GM23338 (cell line): ENCODE results near the gene CNDP1. TPM values are rescaled to one million over a fixed set of nuclear protein-coding genes. Genes with fewer than 3 reads are reported as not detected.

Source experiments
- ATAC-seq: fragments of 200-7000 bp; cut with Tn5 transposase; 3 replicates; pipeline ENCODE4 v1.9.1; 2020
- DNase-seq: peaks from one replicate; pipeline ENCODE4 v3.0.0-alpha.2; 2015; ENCODE audit warnings: low spot score
- H2AFZ ChIP-seq: fragments of 200-600 bp; sonication (generic); 2 replicates; pipeline ENCODE4 v1.8.0; 2016; ENCODE audit warnings: antibody characterized with exemption, mild to moderate bottlenecking, moderate library complexity
- H3F3A ChIP-seq: fragments of 200-600 bp; sonication (generic); replicated peaks from 2 replicates; pipeline ENCODE4 v1.8.0; 2017; ENCODE audit warnings: antibody characterized with exemption, mixed run types, low read depth
- H3K27ac ChIP-seq: fragments of 200-600 bp; sonication (generic); 2 replicates; pipeline ENCODE4 v1.6.1; 2016; ENCODE audit warnings: low read depth
- H3K27me3 ChIP-seq: fragments of 200-600 bp; sonication (generic); 2 replicates; pipeline ENCODE4 v1.8.0; 2016; ENCODE audit warnings: mild to moderate bottlenecking, mixed run types, moderate library complexity; ENCODE audit not compliant: insufficient read depth
- H3K36me3 ChIP-seq: fragments of 200-600 bp; sonication (generic); 2 replicates; pipeline ENCODE4 v1.8.0; 2016; ENCODE audit warnings: mild to moderate bottlenecking; ENCODE audit not compliant: insufficient read depth
- H3K4me1 ChIP-seq: fragments of 200-600 bp; sonication (generic); 2 replicates; pipeline ENCODE4 v1.8.0; 2016; ENCODE audit warnings: mild to moderate bottlenecking, moderate library complexity; ENCODE audit not compliant: insufficient read depth
- H3K4me2 ChIP-seq: fragments of 200-600 bp; sonication (generic); 2 replicates; pipeline ENCODE4 v1.7.1; 2017; ENCODE audit warnings: mixed run types
- H3K4me3 ChIP-seq: fragments of 200-600 bp; sonication (generic); 2 replicates; pipeline ENCODE4 v1.6.1; 2016; ENCODE audit warnings: mixed run types
- H3K79me2 ChIP-seq: fragments of 200-600 bp; sonication (generic); replicated peaks from 2 replicates; pipeline ENCODE4 v1.8.0; 2017; ENCODE audit warnings: mild to moderate bottlenecking; ENCODE audit not compliant: insufficient read depth
- H3K9me2 ChIP-seq: fragments of 200-600 bp; sonication (generic); 2 replicates; pipeline ENCODE4 v1.8.0; 2017; ENCODE audit not compliant: insufficient read depth
- H4K20me1 ChIP-seq: fragments of 200-600 bp; sonication (generic); replicated peaks from 2 replicates; pipeline ENCODE4 v1.8.0; 2017; ENCODE audit warnings: mild to moderate bottlenecking; ENCODE audit not compliant: insufficient read depth
- H3K27ac Mint-ChIP-seq: 2 replicates; pipeline ENCODE4 v1.8.0; 2020; ENCODE audit warnings: inconsistent platforms, mild to moderate bottlenecking, moderate library complexity, mixed read lengths
- H3K27me3 Mint-ChIP-seq: 3 replicates; pipeline ENCODE4 v1.8.0; 2022; ENCODE audit warnings: low read depth, mild to moderate bottlenecking, moderate library complexity, mixed read lengths, inconsistent platforms; ENCODE audit not compliant: insufficient read depth, poor library complexity
- H3K36me3 Mint-ChIP-seq: 3 replicates; pipeline ENCODE4 v1.8.0; 2021; ENCODE audit warnings: low read depth, mild to moderate bottlenecking, inconsistent platforms, moderate library complexity, mixed read lengths
- H3K4me1 Mint-ChIP-seq: 3 replicates; pipeline ENCODE4 v1.8.0; 2020; ENCODE audit warnings: mild to moderate bottlenecking, inconsistent platforms, mixed read lengths
- H3K4me3 Mint-ChIP-seq: 3 replicates; pipeline ENCODE4 v1.8.0; 2021; ENCODE audit warnings: moderate library complexity, mild to moderate bottlenecking, inconsistent platforms, mixed read lengths
- H3K9me3 Mint-ChIP-seq: 3 replicates; pipeline ENCODE4 v1.8.0; 2020; ENCODE audit warnings: moderate library complexity, mild to moderate bottlenecking, inconsistent platforms, mixed read lengths
- CREB1 ChIP-seq: fragments of 250-450 bp; sonication (Bioruptor Pico); IDR thresholded peaks from 2 replicates; pipeline ENCODE4 v1.5.0; 2020; ENCODE audit warnings: low read depth, mild to moderate bottlenecking, moderate library complexity
- EZH2 ChIP-seq: fragments of 200-600 bp; sonication (generic); IDR thresholded peaks from one replicate; pipeline ENCODE4 v1.8.0; 2017; ENCODE audit warnings: antibody characterized with exemption, mild to moderate bottlenecking, low read depth; ENCODE audit not compliant: unreplicated experiment
- EZH2phosphoT487 ChIP-seq: fragments of 200-600 bp; sonication (generic); IDR thresholded peaks from one replicate; pipeline ENCODE4 v1.8.1; 2018; ENCODE audit warnings: antibody characterized with exemption; ENCODE audit not compliant: unreplicated experiment
- JUNB ChIP-seq: IDR thresholded peaks from one replicate; pipeline ENCODE4 v1.6.1; 2016; ENCODE audit warnings: antibody characterized with exemption; ENCODE audit not compliant: unreplicated experiment
- NANOG ChIP-seq: IDR thresholded peaks from 2 replicates; pipeline ENCODE4 v1.6.1; 2016; ENCODE audit warnings: antibody characterized with exemption, borderline replicate concordance
- POLR2AphosphoS5 ChIP-seq: IDR thresholded peaks from 2 replicates; pipeline ENCODE4 v1.6.1; 2016; ENCODE audit warnings: antibody characterized with exemption, low read depth
- STAT1 ChIP-seq: IDR thresholded peaks from one replicate; pipeline ENCODE4 v1.6.1; 2016; ENCODE audit warnings: antibody characterized with exemption; ENCODE audit not compliant: unreplicated experiment
- ZNF114 ChIP-seq: fragments of 250-450 bp; sonication (Bioruptor Pico); IDR thresholded peaks from 2 replicates; pipeline ENCODE4 v1.5.0; 2020; ENCODE audit warnings: mild to moderate bottlenecking, moderate library complexity
- ZNF331 ChIP-seq: fragments of 250-450 bp; sonication (Bioruptor Pico); IDR thresholded peaks from 2 replicates; pipeline ENCODE4 v1.5.0; 2020; ENCODE audit warnings: low read depth, mild to moderate bottlenecking, moderate library complexity
- polyA plus RNA-seq: library from polyadenylated mRNA; unstranded; fragments of >200 nt; fragmentation: Nextera tagmentation; extraction: Ambion mirVana; gene quantifications from 2 replicates; pipeline ENCODE4 v1.2.1, GENCODE V29; 2016
- total RNA-seq: library from RNA; depleted of rRNA; stranded (reverse); fragments of >200 nt; shearing (Covaris generic); gene quantifications from 2 replicates; pipeline ENCODE4 v1.2.3, GENCODE V29; 2014
- TF ChIP-seq, protein P1 (sequence below): IDR thresholded peaks from one replicate; pipeline ENCODE4 v1.6.1; 2018; ENCODE audit warnings: antibody characterized with exemption; ENCODE audit not compliant: unreplicated experiment
- TF ChIP-seq, protein P2 (sequence below), 2 experiments: fragments of 200-600 bp in 1 of 2; sonication (generic) in 1 of 2; conservative IDR thresholded peaks; 2 replicates each; pipeline versions ENCODE4 v1.5.1 to v1.6.1; 2016 to 2017; ENCODE audit warnings: antibody characterized with exemption in 2 of 2, low read depth in 2 of 2, mild to moderate bottlenecking in 2 of 2, moderate library complexity in 1 of 2
- TF ChIP-seq, protein P3 (sequence below): IDR thresholded peaks from 2 replicates; pipeline ENCODE4 v1.6.1; 2016; ENCODE audit warnings: antibody characterized with exemption
- TF ChIP-seq, protein P4 (sequence below): fragments of 250-450 bp; sonication (Bioruptor Pico); IDR thresholded peaks from 2 replicates; pipeline ENCODE4 v1.5.0; 2020; ENCODE audit warnings: mild to moderate bottlenecking, moderate library complexity

CNDP1 gene
- total and polyA plus RNA-seq, 2 experiments from 2014 or later: 0.03 to 0.11 TPM

DNA sequence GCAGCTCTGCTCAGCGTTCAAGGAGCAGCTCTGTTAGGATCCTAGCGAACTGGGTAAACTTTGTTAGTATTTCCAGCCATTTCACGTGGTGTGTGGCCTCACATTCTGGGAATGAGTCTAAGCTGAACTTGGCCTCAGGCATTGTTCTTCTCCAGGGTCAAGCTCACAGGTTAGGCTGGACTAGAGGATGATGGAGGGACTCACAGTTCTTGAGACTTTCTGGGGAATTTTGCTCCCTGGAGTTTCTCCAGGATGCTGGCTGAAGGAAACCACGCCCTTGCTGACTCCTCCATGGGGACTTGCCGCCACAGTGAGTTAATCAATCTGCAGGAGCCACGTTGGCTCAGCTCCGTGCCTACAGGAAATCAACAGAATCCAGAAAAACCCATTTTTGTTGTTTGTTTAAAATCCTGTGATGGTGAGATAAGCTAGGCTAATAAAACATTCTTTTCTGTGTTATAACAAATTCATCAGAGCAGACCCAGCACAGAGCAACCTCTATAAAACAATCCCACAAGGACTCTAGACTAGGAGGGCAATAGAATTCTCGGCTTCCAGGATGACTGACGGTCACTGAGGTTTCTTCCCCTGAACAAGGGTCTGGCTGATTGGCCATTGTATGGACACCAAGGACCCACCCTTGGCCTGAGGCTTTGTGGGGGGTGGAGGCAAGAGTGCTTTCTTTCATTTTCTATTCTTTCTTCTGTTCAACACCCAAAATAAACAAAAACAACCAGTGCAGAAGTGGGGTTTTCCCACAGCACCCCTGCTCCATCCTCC, 12.6 kb downstream of the CNDP1 start (continued):
- TF ChIP-seq, protein P1, sequence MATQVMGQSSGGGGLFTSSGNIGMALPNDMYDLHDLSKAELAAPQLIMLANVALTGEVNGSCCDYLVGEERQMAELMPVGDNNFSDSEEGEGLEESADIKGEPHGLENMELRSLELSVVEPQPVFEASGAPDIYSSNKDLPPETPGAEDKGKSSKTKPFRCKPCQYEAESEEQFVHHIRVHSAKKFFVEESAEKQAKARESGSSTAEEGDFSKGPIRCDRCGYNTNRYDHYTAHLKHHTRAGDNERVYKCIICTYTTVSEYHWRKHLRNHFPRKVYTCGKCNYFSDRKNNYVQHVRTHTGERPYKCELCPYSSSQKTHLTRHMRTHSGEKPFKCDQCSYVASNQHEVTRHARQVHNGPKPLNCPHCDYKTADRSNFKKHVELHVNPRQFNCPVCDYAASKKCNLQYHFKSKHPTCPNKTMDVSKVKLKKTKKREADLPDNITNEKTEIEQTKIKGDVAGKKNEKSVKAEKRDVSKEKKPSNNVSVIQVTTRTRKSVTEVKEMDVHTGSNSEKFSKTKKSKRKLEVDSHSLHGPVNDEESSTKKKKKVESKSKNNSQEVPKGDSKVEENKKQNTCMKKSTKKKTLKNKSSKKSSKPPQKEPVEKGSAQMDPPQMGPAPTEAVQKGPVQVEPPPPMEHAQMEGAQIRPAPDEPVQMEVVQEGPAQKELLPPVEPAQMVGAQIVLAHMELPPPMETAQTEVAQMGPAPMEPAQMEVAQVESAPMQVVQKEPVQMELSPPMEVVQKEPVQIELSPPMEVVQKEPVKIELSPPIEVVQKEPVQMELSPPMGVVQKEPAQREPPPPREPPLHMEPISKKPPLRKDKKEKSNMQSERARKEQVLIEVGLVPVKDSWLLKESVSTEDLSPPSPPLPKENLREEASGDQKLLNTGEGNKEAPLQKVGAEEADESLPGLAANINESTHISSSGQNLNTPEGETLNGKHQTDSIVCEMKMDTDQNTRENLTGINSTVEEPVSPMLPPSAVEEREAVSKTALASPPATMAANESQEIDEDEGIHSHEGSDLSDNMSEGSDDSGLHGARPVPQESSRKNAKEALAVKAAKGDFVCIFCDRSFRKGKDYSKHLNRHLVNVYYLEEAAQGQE: no peak
- TF ChIP-seq, protein P2, sequence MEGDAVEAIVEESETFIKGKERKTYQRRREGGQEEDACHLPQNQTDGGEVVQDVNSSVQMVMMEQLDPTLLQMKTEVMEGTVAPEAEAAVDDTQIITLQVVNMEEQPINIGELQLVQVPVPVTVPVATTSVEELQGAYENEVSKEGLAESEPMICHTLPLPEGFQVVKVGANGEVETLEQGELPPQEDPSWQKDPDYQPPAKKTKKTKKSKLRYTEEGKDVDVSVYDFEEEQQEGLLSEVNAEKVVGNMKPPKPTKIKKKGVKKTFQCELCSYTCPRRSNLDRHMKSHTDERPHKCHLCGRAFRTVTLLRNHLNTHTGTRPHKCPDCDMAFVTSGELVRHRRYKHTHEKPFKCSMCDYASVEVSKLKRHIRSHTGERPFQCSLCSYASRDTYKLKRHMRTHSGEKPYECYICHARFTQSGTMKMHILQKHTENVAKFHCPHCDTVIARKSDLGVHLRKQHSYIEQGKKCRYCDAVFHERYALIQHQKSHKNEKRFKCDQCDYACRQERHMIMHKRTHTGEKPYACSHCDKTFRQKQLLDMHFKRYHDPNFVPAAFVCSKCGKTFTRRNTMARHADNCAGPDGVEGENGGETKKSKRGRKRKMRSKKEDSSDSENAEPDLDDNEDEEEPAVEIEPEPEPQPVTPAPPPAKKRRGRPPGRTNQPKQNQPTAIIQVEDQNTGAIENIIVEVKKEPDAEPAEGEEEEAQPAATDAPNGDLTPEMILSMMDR (conservative IDR thresholded peaks at IDR 0.05; ENCODE audit: low read depth in 2 of 2): no peak
- no peak for TF ChIP-seq STAT1
- no peak for TF ChIP-seq POLR2AphosphoS5
- TF ChIP-seq ZNF331 (CRISPR knock-in tag): no peak
- TF ChIP-seq CREB1: no peak

DNA sequence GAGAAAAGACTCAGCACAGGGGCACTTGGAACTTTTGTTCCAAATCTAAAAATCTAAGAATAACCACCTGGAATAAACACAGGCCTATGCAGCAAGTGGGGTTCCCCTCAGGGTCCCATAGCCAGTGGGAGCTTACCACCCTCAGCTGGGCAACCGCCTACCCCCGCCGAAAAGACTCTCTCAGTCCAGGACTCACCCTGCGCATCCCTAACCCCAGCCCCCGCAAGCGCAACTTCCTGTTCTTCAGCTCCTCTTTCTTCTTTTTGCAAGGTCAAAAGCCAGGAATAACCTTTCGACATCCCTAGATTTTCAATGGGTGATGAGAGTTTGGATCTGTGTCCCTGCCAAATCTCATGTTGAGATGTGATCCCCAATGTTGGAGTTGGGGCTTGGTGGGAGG, 13.6 kb downstream of the CNDP1 start:
- peaks cover 2% of the 10 kb centered on the region; the same call in 1 of the 3 replicates for H3K4me1 Mint-ChIP-seq
- no peaks in the 10 kb centered on the region for H3K9me2 ChIP-seq
- H3K27ac ChIP-seq: no peak overlapping the region
- no peak overlapping the region for H3K4me3 Mint-ChIP-seq
- H3K27ac Mint-ChIP-seq: no peak overlapping the region
- peaks cover 56% of the 10 kb centered on the region for H3K9me3 Mint-ChIP-seq
- ATAC-seq: no peak
- H3K4me3 ChIP-seq: no peak overlapping the region
- peaks cover 2% of the 10 kb centered on the region for H3K27me3 Mint-ChIP-seq
- no peak for DNase-seq
- no peak overlapping the region for H3K4me2 ChIP-seq
- no peaks in the 10 kb centered on the region for H4K20me1 ChIP-seq
- no peaks in the 10 kb centered on the region for H3F3A ChIP-seq
- peaks cover 28% of the 10 kb centered on the region for H3K36me3 Mint-ChIP-seq
- no peaks in the 10 kb centered on the region for H3K4me1 ChIP-seq
- H3K27me3 ChIP-seq: no peaks in the 10 kb centered on the region
- peaks cover 6% of the 10 kb centered on the region for H3K36me3 ChIP-seq
- no peaks in the 10 kb centered on the region for H3K79me2 ChIP-seq
- no peak overlapping the region for H2AFZ ChIP-seq
- TF ChIP-seq, protein P3, sequence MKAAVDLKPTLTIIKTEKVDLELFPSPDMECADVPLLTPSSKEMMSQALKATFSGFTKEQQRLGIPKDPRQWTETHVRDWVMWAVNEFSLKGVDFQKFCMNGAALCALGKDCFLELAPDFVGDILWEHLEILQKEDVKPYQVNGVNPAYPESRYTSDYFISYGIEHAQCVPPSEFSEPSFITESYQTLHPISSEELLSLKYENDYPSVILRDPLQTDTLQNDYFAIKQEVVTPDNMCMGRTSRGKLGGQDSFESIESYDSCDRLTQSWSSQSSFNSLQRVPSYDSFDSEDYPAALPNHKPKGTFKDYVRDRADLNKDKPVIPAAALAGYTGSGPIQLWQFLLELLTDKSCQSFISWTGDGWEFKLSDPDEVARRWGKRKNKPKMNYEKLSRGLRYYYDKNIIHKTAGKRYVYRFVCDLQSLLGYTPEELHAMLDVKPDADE: no peak
- TF ChIP-seq ZNF114 (no peak), JUNB (no peak), EZH2 (no peak), ZNF331 (CRISPR knock-in tag) (no peak), EZH2phosphoT487 (no peak), NANOG (no peak), POLR2AphosphoS5 (no peak)
- TF ChIP-seq, protein P4, sequence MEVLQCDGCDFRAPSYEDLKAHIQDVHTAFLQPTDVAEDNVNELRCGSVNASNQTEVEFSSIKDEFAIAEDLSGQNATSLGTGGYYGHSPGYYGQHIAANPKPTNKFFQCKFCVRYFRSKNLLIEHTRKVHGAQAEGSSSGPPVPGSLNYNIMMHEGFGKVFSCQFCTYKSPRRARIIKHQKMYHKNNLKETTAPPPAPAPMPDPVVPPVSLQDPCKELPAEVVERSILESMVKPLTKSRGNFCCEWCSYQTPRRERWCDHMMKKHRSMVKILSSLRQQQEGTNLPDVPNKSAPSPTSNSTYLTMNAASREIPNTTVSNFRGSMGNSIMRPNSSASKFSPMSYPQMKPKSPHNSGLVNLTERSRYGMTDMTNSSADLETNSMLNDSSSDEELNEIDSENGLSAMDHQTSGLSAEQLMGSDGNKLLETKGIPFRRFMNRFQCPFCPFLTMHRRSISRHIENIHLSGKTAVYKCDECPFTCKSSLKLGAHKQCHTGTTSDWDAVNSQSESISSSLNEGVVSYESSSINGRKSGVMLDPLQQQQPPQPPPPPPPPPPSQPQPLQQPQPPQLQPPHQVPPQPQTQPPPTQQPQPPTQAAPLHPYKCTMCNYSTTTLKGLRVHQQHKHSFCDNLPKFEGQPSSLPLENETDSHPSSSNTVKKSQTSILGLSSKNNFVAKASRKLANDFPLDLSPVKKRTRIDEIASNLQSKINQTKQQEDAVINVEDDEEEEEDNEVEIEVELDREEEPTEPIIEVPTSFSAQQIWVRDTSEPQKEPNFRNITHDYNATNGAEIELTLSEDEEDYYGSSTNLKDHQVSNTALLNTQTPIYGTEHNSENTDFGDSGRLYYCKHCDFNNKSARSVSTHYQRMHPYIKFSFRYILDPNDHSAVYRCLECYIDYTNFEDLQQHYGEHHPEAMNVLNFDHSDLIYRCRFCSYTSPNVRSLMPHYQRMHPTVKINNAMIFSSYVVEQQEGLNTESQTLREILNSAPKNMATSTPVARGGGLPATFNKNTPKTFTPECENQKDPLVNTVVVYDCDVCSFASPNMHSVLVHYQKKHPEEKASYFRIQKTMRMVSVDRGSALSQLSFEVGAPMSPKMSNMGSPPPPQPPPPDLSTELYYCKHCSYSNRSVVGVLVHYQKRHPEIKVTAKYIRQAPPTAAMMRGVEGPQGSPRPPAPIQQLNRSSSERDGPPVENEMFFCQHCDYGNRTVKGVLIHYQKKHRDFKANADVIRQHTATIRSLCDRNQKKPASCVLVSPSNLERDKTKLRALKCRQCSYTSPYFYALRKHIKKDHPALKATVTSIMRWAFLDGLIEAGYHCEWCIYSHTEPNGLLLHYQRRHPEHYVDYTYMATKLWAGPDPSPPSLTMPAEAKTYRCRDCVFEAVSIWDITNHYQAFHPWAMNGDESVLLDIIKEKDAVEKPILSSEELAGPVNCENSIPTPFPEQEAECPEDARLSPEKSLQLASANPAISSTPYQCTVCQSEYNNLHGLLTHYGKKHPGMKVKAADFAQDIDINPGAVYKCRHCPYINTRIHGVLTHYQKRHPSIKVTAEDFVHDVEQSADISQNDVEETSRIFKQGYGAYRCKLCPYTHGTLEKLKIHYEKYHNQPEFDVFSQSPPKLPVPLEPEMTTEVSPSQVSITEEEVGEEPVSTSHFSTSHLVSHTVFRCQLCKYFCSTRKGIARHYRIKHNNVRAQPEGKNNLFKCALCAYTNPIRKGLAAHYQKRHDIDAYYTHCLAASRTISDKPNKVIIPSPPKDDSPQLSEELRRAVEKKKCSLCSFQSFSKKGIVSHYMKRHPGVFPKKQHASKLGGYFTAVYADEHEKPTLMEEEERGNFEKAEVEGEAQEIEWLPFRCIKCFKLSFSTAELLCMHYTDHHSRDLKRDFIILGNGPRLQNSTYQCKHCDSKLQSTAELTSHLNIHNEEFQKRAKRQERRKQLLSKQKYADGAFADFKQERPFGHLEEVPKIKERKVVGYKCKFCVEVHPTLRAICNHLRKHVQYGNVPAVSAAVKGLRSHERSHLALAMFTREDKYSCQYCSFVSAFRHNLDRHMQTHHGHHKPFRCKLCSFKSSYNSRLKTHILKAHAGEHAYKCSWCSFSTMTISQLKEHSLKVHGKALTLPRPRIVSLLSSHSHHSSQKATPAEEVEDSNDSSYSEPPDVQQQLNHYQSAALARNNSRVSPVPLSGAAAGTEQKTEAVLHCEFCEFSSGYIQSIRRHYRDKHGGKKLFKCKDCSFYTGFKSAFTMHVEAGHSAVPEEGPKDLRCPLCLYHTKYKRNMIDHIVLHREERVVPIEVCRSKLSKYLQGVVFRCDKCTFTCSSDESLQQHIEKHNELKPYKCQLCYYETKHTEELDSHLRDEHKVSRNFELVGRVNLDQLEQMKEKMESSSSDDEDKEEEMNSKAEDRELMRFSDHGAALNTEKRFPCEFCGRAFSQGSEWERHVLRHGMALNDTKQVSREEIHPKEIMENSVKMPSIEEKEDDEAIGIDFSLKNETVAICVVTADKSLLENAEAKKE (CRISPR knock-in tag): no peak
